Psoas muscle (tissue), 8 donors: ENCODE measurements around the gene TTC21B. TPM values are rescaled to one million over a fixed set of nuclear protein-coding genes. Genes with fewer than 3 reads are reported as not detected.

Experiments used
- ATAC-seq, 4 donors: fragments of 200-7000 bp; cut with Tn5 transposase; one replicate each; pipeline ENCODE4 v1.9.1; 2020; ENCODE audit warnings: moderate library complexity in 3 of 4, mild to moderate bottlenecking in 2 of 4
- DNase-seq, 2 donors: peaks; one replicate each; pipeline ENCODE4 v3.0.0-alpha.2; 2020
- H3K27ac ChIP-seq: fragments of 200-600 bp; one replicate; pipeline ENCODE4 v1.8.0; 2022
- H3K27me3 ChIP-seq, 3 donors: fragments of 200-600 bp in 1 of 3; one replicate each; pipeline versions ENCODE4 v1.6.1 to v1.8.0; 2013 to 2022; ENCODE audit warnings: low read length in 2 of 3, mild to moderate bottlenecking in 2 of 3, moderate library complexity in 1 of 3; ENCODE audit not compliant: insufficient read depth in 3 of 3
- H3K36me3 ChIP-seq, 2 donors: fragments of 200-600 bp in 1 of 2; one replicate each; pipeline versions ENCODE4 v1.6.1 to v1.8.0; 2013 to 2022; ENCODE audit warnings: low read depth in 1 of 2, mild to moderate bottlenecking in 1 of 2, moderate library complexity in 1 of 2; ENCODE audit not compliant: insufficient read depth in 1 of 2
- H3K4me1 ChIP-seq: fragments of 200-600 bp; one replicate; pipeline ENCODE4 v1.8.0; 2022
- H3K4me3 ChIP-seq: fragments of 200-600 bp; one replicate; pipeline ENCODE4 v1.8.0; 2022; ENCODE audit warnings: mild to moderate bottlenecking
- H3K9me3 ChIP-seq: fragments of 200-600 bp; one replicate; pipeline ENCODE4 v1.8.0; 2022
- WGBS, 3 donors: extraction: QIAGEN DNeasy Blood & Tissue Kit; methylation state at CpG; one replicate each; pipeline versions ENCODE4 v1.1.6 to v1.1.7; 2013; 5-methylcytosine and 5-hydroxymethylcytosine counted together
- intact Hi-C, 2 donors: fragments of 100-400 bp; cut with DNase I; formaldehyde crosslinking; loops; one replicate each; pipeline versions ENCODE4 v1.11.0 to v1.14.2; 2022
- polyA plus RNA-seq, 3 donors: library from polyadenylated mRNA; stranded (reverse); fragments of 200-250 nt; gene quantifications; one replicate each; pipeline ENCODE4 v1.2.3, GENCODE V29; 2013
- total RNA-seq, 4 donors: library from RNA; stranded (reverse); fragmentation: NEBNext Ultra II Directional in 2 of 4; extraction: Animal tissue kit (Norgen Biotek cat#: 25700) in 2 of 4; gene quantifications; one replicate each; pipeline versions ENCODE4 v1.2.1 to v1.2.4, GENCODE V29; 2021 to 2023
- TF ChIP-seq, protein P1 (sequence below): fragments of 200-600 bp; IDR thresholded peaks from one replicate; pipeline ENCODE4 v1.8.0; 2022; ENCODE audit warnings: antibody characterized with exemption
- donor health status: healthy with polysubstance abuse.
- donor health status: DM: no; HTN: no; CAD: no; lungs with moderate emphysema.
- donor health status: Bipolar disorder and iron deficiency.
- donor health status: healthy.
- donor health status: DM: yes; HTN: yes; CAD: no.
- donor health status: DM: no; HTN: no; CAD: no.
- donor health status: DM: no; HTN: no; CAD: no.
- donor health status: DM: yes; HTN: yes; CAD: no.

Gene TTC21B
- total and polyA plus RNA-seq, 7 donors = 2.6 to 16.7 (median 10.6) TPM

DNA sequence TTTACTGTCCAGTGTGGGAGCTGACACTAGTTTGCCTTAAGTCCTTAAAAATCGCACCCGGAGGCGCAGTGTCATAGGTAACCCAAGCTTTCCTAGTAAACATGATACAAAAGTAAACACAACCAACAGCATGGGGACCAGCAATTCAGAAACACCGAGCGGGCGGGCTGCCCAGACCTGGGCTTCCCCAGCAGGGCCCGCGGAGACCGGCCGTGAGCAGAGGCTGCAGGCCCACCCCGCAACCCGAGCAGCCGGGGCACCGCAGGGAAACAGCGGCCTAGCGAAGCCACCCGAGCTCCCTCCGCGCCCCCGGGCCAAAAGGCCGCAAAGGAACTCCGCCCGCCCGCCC is 296 bp downstream of the TTC21B start:
- Histone ChIP-seq H3K27ac (peak overlapping the region; percentile 85), H3K4me3 (peak overlapping the region; percentile 80), H3K27me3 (no peaks in the 10 kb centered on the region), H3K4me1 (peaks cover 24% of the 10 kb centered on the region), H3K36me3 (peaks cover 0 to 12% of the 10 kb centered on the region in 2 donors), H3K9me3 (no peaks in the 10 kb centered on the region)
- intact Hi-C loops = no loop called here
- WGBS, 3 donors = 0 to 1% (median 0%) methylated on average over 12 to 24 of the region's 24 CpGs
- TF ChIP-seq, protein P1, sequence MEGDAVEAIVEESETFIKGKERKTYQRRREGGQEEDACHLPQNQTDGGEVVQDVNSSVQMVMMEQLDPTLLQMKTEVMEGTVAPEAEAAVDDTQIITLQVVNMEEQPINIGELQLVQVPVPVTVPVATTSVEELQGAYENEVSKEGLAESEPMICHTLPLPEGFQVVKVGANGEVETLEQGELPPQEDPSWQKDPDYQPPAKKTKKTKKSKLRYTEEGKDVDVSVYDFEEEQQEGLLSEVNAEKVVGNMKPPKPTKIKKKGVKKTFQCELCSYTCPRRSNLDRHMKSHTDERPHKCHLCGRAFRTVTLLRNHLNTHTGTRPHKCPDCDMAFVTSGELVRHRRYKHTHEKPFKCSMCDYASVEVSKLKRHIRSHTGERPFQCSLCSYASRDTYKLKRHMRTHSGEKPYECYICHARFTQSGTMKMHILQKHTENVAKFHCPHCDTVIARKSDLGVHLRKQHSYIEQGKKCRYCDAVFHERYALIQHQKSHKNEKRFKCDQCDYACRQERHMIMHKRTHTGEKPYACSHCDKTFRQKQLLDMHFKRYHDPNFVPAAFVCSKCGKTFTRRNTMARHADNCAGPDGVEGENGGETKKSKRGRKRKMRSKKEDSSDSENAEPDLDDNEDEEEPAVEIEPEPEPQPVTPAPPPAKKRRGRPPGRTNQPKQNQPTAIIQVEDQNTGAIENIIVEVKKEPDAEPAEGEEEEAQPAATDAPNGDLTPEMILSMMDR = no peak
- ATAC-seq = peak; percentile 61 to 75 (median 66)
- DNase-seq = no peak

DNA sequence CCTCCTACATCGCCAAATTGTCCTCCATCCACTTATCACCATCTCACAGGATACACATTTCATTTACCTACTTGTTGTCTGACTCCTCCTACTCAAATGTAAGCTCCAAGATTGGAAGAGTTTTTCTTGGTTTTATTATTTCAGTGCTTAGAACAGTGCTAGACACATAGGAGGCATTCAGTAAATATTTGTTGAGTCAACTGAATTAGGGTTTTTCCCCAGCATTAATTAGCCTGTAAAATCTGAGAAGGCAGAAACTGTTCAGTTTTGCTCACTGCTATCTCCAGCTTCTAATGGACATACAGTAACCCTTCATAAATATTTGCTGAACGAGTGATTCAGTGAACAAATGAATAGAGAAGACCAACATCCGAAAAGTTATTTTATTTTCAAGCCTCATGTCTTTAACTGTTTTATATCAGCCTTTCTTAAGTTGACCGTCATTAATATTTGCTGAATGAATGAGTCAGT is 800 bp downstream of the TTC21B start:
- DNase-seq (no peak), ATAC-seq (no peak)
- 16 to 19% (median 19%) methylated on average over 4 of the region's 4 CpGs for WGBS, 3 donors
- Histone ChIP-seq H3K27ac (peak overlapping the region; percentile 85), H3K4me1 (peaks cover 24% of the 10 kb centered on the region), H3K9me3 (no peaks in the 10 kb centered on the region), H3K4me3 (peak overlapping the region; percentile 80), H3K27me3 (no peaks in the 10 kb centered on the region), H3K36me3 (peaks cover 0 to 17% of the 10 kb centered on the region in 2 donors)
- TF ChIP-seq, protein P1 = no peak
- intact Hi-C loops = no loop called here

DNA sequence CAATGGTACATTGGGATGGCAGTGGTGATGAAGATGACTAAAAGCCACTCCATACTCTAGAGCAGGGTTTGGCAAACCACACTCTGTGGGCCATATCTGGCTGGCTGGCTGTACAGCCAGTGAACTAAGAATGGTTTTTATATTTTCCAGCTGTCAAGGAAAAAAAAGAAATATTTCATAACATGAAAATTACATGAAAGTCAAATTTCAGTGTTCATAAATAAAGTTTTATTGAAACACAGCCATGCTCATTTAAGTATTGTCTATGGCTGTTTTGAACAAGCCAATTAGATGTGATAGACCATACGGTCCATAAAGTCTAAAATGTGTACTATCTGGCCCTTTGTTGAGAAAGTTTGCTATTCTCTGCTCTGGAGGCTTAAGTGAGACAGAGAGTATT is 1.5 kb downstream of the TTC21B start:
- intact Hi-C loops = no loop called here
- no peaks in the 10 kb centered on the region for H3K27me3 ChIP-seq
- TF ChIP-seq, protein P1 = no peak
- H3K4me1 ChIP-seq = peaks cover 24% of the 10 kb centered on the region
- WGBS, 3 donors = 0 to 2% (median 0%) methylated on average over 1 of the region's 1 CpG
- H3K9me3 ChIP-seq = no peaks in the 10 kb centered on the region
- no peak for ATAC-seq
- peaks cover 0 to 21% of the 10 kb centered on the region in 2 donors for H3K36me3 ChIP-seq
- DNase-seq = no peak
- H3K4me3 ChIP-seq = peak overlapping the region; percentile 80
- no peak overlapping the region for H3K27ac ChIP-seq

DNA sequence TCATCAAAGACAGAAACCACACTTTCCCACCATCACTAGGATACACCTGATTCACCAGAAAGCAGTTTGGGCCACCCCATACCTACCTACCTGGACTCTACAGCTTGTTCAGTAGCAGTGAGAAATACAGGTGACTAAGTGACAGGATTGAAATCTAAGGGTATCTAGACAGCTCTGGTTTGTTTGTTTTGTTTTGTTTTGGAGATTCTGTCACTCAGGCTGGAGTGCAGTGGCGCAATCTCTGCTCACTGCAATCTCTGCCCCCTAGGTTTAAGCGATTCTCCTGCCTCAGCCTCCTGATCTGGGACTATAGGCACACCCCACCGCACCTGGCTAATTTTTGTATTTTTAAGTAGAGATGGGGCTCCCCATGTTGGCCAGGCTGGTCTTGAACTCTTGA is 3.1 kb downstream of the TTC21B start:
- no peaks in the 10 kb centered on the region for H3K9me3 ChIP-seq
- WGBS, 3 donors = 95 to 98% (median 98%) methylated on average over 3 of the region's 3 CpGs
- H3K27ac ChIP-seq = no peak overlapping the region
- intact Hi-C loops = no loop called here
- H3K4me3 ChIP-seq = no peak overlapping the region
- ATAC-seq = no peak
- H3K27me3 ChIP-seq = no peaks in the 10 kb centered on the region
- no peak for DNase-seq
- H3K4me1 ChIP-seq = peaks cover 24% of the 10 kb centered on the region
- peaks cover 0 to 31% of the 10 kb centered on the region in 2 donors for H3K36me3 ChIP-seq
- TF ChIP-seq, protein P1 = no peak

DNA sequence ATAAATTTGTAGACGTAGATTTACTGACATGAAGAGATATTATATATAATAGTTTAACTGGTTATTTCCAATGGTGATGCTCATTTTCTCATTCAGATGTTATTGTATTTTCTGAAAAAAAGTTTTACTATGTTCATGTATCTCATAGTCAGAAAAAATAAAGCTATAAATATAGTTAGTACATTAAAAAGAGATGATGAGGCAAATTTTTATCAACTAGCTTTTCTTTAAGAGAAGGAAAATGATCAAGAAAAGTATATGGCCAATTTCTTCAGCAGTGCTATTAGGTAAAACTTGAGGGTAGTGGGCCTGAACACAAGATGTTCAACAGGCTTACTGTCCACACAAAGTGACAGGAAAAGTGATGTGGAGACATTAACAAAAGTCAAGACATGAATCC is 11.7 kb downstream of the TTC21B start:
- ATAC-seq (no peak), DNase-seq (no peak)
- intact Hi-C loops = no loop called here
- Histone ChIP-seq H3K27ac (no peak overlapping the region), H3K9me3 (no peaks in the 10 kb centered on the region), H3K4me1 (no peaks in the 10 kb centered on the region), H3K27me3 (no peaks in the 10 kb centered on the region), H3K36me3 (peaks cover 4 to 93% of the 10 kb centered on the region in 2 donors), H3K4me3 (no peak overlapping the region)
- 94 to 100% (median 98%) methylated on average over 1 of the region's 1 CpG for WGBS, 3 donors
- TF ChIP-seq, protein P1 = no peak
